ENCODE measurements around the gene EFTUD2. TPM values are rescaled to one million over a fixed set of nuclear protein-coding genes. Genes with fewer than 3 reads are reported as not detected.

Gene EFTUD2
- total RNA-seq, 2 donors from 2014 or later = 56.0 to 88.0 TPM

DNA sequence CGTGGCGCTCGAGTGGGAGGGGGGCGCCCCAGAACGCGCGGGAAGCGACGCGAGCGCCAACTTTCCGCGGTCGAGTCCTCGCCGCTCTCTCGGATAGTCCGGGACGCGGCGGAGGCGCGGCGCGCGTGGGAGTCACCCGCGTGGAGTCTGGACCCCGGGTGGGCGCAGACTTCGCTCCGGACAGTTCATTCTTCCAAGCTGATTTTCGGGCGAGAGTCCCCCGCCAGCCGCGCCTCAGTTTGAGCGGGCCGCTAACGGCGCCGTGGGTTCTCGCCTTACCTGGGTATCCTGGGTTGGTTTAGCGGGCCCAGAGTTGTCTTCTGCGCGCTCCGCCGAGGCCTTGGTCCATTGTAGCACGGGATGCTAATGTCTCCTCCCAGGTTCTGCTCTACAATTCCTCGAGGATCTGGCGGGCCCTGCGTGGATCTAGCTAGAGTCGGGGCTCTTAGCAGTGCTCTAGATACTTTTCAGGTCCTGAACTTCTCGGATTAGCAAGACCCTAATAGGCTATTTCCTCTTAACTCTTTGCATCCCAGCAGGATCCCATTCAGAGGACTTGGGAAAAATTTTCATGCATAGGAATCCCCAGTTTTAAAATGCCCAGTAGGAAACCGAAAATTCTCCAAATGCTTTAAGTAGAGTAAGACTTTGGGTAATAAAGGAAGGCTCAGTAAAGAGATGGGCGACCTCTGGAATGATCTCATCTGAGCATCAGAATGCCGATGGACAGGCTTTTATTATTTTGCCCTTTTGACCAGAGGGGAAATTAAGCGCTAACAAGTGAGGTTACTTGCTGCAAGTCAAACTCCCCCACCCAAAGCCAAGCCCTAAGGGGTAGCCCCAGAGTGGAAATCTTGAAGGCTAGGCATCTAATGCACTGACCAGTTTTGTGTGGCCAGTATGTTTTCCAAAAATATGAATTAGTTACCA, 68.6 kb downstream of the EFTUD2 start:
- no peak for TF ChIP-seq POLR2AphosphoS5 (IDR thresholded peaks at IDR 0.05)
- H3K27me3 ChIP-seq (replicated peaks; ENCODE audit: insufficient read depth) = peaks cover 12% of the 10 kb centered on the region
- intact Hi-C loops (cut with DNase I) = no loop called here
- no peaks in the 10 kb centered on the region for H3K9me3 ChIP-seq
- WGBS = 12% methylated on average over 33 of the region's 58 CpGs
- peak overlapping the region; percentile 37 to 44 for H3K4me3 ChIP-seq
- peak overlapping the region; percentile 59 to 69 for H3K27ac ChIP-seq
- H3K36me3 ChIP-seq = no peaks in the 10 kb centered on the region
- no peak for DNase-seq (ENCODE audit: low spot score)
- H3K4me1 ChIP-seq (replicated peaks) = no peaks in the 10 kb centered on the region

DNA sequence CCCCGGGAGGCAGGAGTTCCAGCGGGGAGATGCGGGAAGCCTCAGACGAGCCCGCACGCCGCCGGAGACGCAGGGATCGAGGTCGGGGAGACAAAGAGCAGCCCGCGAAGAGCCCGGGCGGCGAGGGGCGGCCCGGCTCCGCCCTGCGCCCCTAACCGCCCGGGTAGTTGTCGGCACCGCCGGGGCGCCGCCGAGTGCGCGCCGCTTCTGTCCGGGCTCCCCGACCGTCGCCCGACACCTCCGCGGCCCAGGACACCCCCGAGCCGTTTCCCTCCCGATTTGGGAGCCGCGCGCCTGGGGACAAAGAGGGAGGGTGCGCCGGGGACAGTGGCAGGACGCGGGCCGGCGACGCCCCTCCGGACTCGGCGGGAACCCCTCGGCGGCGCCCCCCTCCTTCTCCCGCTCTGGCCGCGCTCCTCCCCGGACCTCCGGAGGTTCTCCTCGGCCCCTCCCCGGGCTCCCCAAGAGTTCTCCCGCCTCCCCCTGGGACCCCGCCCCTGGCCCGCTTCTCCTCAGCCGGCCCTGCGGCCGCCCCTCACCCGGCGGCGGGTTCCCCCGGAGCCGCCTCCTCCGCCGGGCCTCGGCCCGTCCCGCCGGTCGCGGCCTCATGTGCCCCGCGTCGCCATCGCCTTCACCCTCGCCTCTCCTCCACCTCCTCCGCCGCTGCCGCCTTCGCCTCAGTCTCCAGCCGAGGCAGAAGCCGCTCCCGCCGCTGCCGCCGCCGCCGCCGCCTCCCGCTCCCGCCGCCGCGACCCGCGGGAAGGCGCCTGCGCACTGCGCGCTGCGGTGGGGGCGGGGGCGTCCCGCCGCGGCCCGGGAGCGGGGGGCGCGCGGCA, 69.5 kb downstream of the EFTUD2 start, which contains the start of gene GJC1:
TSS of gene GJC1 (minus strand) at position 765 of the 836 bp plus-strand sequence. CDS start 24,470 bp downstream, outside the sequence.
- no peak for DNase-seq (ENCODE audit: low spot score)
- TF ChIP-seq CTCF (IDR thresholded peaks at IDR 0.05) (no peak), POLR2A (IDR thresholded peaks at IDR 0.05) (no peak), POLR2AphosphoS5 (IDR thresholded peaks at IDR 0.05) (no peak)
- H3K4me1 ChIP-seq (replicated peaks) = no peaks in the 10 kb centered on the region
- under 1% methylated on average over 92 of the region's 123 CpGs for WGBS
- H3K27ac ChIP-seq = peak within 1 kb of the TSS; percentile 59 to 69
- H3K4me3 ChIP-seq = peak within 1 kb of the TSS; percentile 37 to 44
- H3K36me3 ChIP-seq = no peaks in the 10 kb centered on the region
- peaks cover 12% of the 10 kb centered on the region for H3K27me3 ChIP-seq (replicated peaks; ENCODE audit: insufficient read depth)
- no peaks in the 10 kb centered on the region for H3K9me3 ChIP-seq
- intact Hi-C loops (cut with DNase I) = loop anchor here (5.0 kb wide), 2 partner anchors 38 to 42 kb away; no protein-coding TSS in a partner anchor

DNA sequence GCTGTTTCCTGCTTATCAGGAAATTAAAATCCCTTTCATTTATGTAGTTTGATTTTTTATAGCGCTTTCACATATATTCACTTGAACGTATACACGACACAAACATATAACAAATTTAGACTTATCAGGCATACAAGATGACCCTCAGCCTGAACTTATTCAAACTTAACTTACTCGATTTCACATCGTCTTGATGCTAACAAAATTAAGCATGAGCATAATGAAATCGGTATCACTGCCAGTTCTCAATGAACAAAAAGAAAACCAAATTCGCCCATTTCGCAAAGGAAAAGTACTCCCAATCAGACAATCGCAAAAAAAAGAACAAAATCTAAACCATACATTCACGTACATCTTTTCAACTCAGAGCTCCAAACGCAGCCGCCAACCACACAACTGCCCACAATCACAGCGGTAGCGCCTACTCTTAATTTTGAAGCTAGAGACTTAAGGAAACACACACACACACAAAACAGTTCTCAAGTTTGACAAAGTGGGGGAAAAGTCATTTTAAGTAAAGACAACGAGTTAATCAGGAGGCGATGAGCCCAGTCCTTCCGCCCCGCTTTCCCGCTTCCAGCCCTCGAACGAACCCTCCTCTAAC, 70.2 kb downstream of the EFTUD2 start:
- peaks cover 12% of the 10 kb centered on the region for H3K27me3 ChIP-seq (replicated peaks; ENCODE audit: insufficient read depth)
- intact Hi-C loops (cut with DNase I) = loop anchor here (5.0 kb wide), 2 partner anchors 38 to 42 kb away; no protein-coding TSS in a partner anchor

GRCh38 chr17:44827863-44828262, 71.4 kb downstream of the EFTUD2 start:
- H3K36me3 ChIP-seq = no peaks in the 10 kb centered on the region
- no peaks in the 10 kb centered on the region for H3K9me3 ChIP-seq
- no peak for TF ChIP-seq CTCF (IDR thresholded peaks at IDR 0.05)
- no peak for TF ChIP-seq POLR2A (IDR thresholded peaks at IDR 0.05)
- TF ChIP-seq POLR2AphosphoS5 (IDR thresholded peaks at IDR 0.05) = no peak
- H3K4me1 ChIP-seq (replicated peaks) = no peaks in the 10 kb centered on the region
- no peak overlapping the region for H3K4me3 ChIP-seq
- DNase-seq (ENCODE audit: low spot score) = no peak
- 57% methylated on average over 1 of the region's 1 CpG for WGBS
- intact Hi-C loops (cut with DNase I) = loop anchor here (5.0 kb wide), 2 partner anchors 39 to 41 kb away; no protein-coding TSS in a partner anchor
- H3K27ac ChIP-seq = peak overlapping the region in 1 of 2 donors; percentile 23
- peaks cover 12% of the 10 kb centered on the region for H3K27me3 ChIP-seq (replicated peaks; ENCODE audit: insufficient read depth)

More for the DNA sequence above, 70.2 kb downstream of the EFTUD2 start:
- Histone ChIP-seq H3K27ac (peak overlapping the region; percentile 23 to 69), H3K9me3 (no peaks in the 10 kb centered on the region), H3K4me3 (peak overlapping the region; percentile 37 to 44), H3K4me1 (replicated peaks) (no peaks in the 10 kb centered on the region), H3K36me3 (no peaks in the 10 kb centered on the region)
- DNase-seq (ENCODE audit: low spot score) = no peak
- TF ChIP-seq POLR2A (IDR thresholded peaks at IDR 0.05) (no peak), POLR2AphosphoS5 (IDR thresholded peaks at IDR 0.05) (no peak), CTCF (IDR thresholded peaks at IDR 0.05) (no peak)
- 5% methylated on average over 21 of the region's 21 CpGs for WGBS
